ENCODE data around the gene FBXL7. TPM values are rescaled to one million over a fixed set of nuclear protein-coding genes. Genes with fewer than 3 reads are reported as not detected.

The FBXL7 gene
- total RNA-seq, 1 donor from 2014 or later: 8.0 TPM

DNA sequence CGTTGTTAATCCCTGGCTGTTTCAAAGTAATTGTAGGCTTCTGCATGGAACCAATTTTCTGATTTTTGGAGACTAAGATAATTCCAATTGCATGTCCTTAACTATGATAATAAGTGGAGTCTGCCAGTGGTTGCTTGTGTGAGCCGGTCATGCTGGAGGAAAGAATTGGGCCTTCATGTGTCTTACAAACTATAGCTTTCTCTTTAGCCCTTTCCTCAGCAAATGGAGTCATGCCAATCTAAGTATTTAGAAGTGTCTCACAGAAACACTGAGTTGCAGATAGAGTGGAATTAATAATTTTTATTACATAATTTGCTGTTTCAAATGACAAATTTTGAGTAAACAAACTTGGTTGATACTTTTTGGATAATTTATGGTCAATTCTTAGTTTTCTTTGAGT, 200.4 kb downstream of the FBXL7 start:
- Histone ChIP-seq H3K27ac (no peak overlapping the region), H3K36me3 (no peaks in the 10 kb centered on the region), H3K9me3 (no peaks in the 10 kb centered on the region), H3K27me3 (ENCODE audit: low read depth) (no peaks in the 10 kb centered on the region), H3K4me1 (peaks cover 4% of the 10 kb centered on the region), H3K4me3 (no peak overlapping the region)
- DNase-seq: no peak
- no peak for TF ChIP-seq CTCF (IDR thresholded peaks at IDR 0.05)
- intact Hi-C loops (cut with DNase I): no loop called here
- ATAC-seq: no peak

DNA sequence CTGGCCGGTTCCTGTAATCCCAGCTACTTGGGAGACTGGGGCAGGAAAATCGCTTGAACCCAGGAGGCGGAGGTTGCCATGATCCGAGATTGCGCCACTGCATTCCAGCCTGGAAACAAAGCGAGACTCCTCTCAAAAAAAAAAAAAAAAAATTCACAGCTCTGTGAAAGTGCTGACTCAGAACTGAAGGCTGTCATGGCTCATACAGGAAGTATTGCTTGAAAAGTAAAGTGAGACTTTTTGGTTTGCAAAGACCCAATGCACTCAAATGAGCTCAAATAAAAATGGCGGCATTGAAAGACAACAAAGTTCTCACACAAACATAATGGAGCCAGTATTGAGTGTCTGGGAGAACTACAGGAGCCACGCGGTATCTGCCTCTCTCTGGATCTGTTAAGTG, 202.1 kb downstream of the FBXL7 start:
- TF ChIP-seq CTCF (IDR thresholded peaks at IDR 0.05): no peak
- no peaks in the 10 kb centered on the region for H3K9me3 ChIP-seq
- no peaks in the 10 kb centered on the region for H3K36me3 ChIP-seq
- DNase-seq (no peak), ATAC-seq (no peak)
- no peak overlapping the region for H3K4me3 ChIP-seq
- no peaks in the 10 kb centered on the region for H3K4me1 ChIP-seq
- intact Hi-C loops (cut with DNase I): no loop called here
- H3K27ac ChIP-seq: no peak overlapping the region
- no peaks in the 10 kb centered on the region for H3K27me3 ChIP-seq (ENCODE audit: low read depth)

- no peak overlapping the region for H3K4me3 ChIP-seq
- H3K27ac ChIP-seq: no peak overlapping the region
- intact Hi-C loops (cut with DNase I): no loop called here
- no peaks in the 10 kb centered on the region for H3K9me3 ChIP-seq
- DNase-seq (no peak), ATAC-seq (peak; percentile 27 to 53)
- no peaks in the 10 kb centered on the region for H3K4me1 ChIP-seq
- TF ChIP-seq CTCF (IDR thresholded peaks at IDR 0.05): no peak
- no peaks in the 10 kb centered on the region for H3K36me3 ChIP-seq
- no peaks in the 10 kb centered on the region for H3K27me3 ChIP-seq (ENCODE audit: low read depth)
These were observed 203.9 kb downstream of the FBXL7 start for GRCh38 chr5:15703901-15704300.

- DNase-seq: no peak
- no peaks in the 10 kb centered on the region for H3K27me3 ChIP-seq (ENCODE audit: low read depth)
- TF ChIP-seq CTCF (IDR thresholded peaks at IDR 0.05): no peak
- no peak overlapping the region for H3K27ac ChIP-seq
- no peaks in the 10 kb centered on the region for H3K4me1 ChIP-seq
- no peaks in the 10 kb centered on the region for H3K36me3 ChIP-seq
- H3K4me3 ChIP-seq: no peak overlapping the region
- peak in 1 of 2 donors; percentile 76 for ATAC-seq
- intact Hi-C loops (cut with DNase I): no loop called here
- H3K9me3 ChIP-seq: no peaks in the 10 kb centered on the region
These were observed 204.5 kb downstream of the FBXL7 start for GRCh38 chr5:15704397-15704947.

DNA sequence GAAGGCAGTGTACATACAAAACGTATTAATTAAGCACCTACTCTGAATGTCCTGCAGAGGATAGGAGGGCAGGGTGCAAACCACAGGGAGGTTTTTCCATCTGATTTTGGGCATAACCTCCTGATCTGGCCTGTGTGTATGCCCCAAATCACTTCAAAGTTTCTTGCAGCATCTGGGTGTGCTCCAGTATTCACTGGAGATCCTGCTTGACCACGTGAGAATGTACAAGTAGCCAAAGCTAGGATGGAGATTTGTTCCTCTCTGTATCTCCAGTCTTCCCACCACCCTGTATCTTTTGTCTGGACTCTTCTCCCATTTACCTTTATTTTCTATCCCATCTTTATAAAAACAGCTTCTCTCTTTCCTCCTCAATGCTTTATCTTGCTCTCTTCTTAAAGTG, 207.7 kb downstream of the FBXL7 start:
- Histone ChIP-seq H3K4me3 (no peak overlapping the region), H3K27ac (no peak overlapping the region), H3K36me3 (no peaks in the 10 kb centered on the region), H3K4me1 (no peaks in the 10 kb centered on the region), H3K9me3 (no peaks in the 10 kb centered on the region), H3K27me3 (ENCODE audit: low read depth) (no peaks in the 10 kb centered on the region)
- intact Hi-C loops (cut with DNase I): no loop called here
- TF ChIP-seq CTCF (IDR thresholded peaks at IDR 0.05): no peak
- DNase-seq (no peak), ATAC-seq (no peak)

GRCh38 chr5:15711892-15712291, 211.9 kb downstream of the FBXL7 start:
- no peak for DNase-seq
- Histone ChIP-seq H3K4me3 (no peak overlapping the region), H3K4me1 (no peaks in the 10 kb centered on the region), H3K36me3 (no peaks in the 10 kb centered on the region), H3K27me3 (ENCODE audit: low read depth) (no peaks in the 10 kb centered on the region), H3K27ac (no peak overlapping the region), H3K9me3 (no peaks in the 10 kb centered on the region)
- no peak for TF ChIP-seq CTCF (IDR thresholded peaks at IDR 0.05)
- intact Hi-C loops (cut with DNase I): no loop called here
- no peak for ATAC-seq

All from lower lobe of right lung (tissue), 2 donors.